Nephron (organoid): ENCODE measurements around the gene SPATA6L.

Source experiments
- H3K27ac Mint-ChIP-seq, 3 experiments: 2 replicates each; pipeline ENCODE4 v1.8.0; 2020; ENCODE audit warnings: mixed read lengths in 3 of 3, mild to moderate bottlenecking in 2 of 3, moderate library complexity in 1 of 3
- H3K27me3 Mint-ChIP-seq: 2 replicates; pipeline ENCODE4 v1.8.0; 2021; ENCODE audit warnings: low read depth, mild to moderate bottlenecking, moderate library complexity, mixed read lengths
- H3K36me3 Mint-ChIP-seq: 2 replicates; pipeline ENCODE4 v1.8.0; 2020; ENCODE audit warnings: low read depth, mixed read lengths
- H3K4me1 Mint-ChIP-seq: 2 replicates; pipeline ENCODE4 v1.8.0; 2020; ENCODE audit warnings: mixed read lengths
- H3K4me3 Mint-ChIP-seq, 3 experiments: 2 replicates each; pipeline ENCODE4 v1.8.0; 2020; ENCODE audit warnings: mild to moderate bottlenecking in 3 of 3, mixed read lengths in 3 of 3, moderate library complexity in 2 of 3
- H3K9me3 Mint-ChIP-seq: 2 replicates; pipeline ENCODE4 v1.8.0; 2020; ENCODE audit warnings: mixed read lengths
- CTCF ChIP-seq, 3 experiments: fragments of 200-600 bp; sonication (generic); IDR thresholded peaks; one replicate each; pipeline ENCODE4 v1.5.0; 2021; ENCODE audit warnings: antibody characterized with exemption in 3 of 3; ENCODE audit not compliant: unreplicated experiment in 3 of 3

SPATA6L gene

DNA sequence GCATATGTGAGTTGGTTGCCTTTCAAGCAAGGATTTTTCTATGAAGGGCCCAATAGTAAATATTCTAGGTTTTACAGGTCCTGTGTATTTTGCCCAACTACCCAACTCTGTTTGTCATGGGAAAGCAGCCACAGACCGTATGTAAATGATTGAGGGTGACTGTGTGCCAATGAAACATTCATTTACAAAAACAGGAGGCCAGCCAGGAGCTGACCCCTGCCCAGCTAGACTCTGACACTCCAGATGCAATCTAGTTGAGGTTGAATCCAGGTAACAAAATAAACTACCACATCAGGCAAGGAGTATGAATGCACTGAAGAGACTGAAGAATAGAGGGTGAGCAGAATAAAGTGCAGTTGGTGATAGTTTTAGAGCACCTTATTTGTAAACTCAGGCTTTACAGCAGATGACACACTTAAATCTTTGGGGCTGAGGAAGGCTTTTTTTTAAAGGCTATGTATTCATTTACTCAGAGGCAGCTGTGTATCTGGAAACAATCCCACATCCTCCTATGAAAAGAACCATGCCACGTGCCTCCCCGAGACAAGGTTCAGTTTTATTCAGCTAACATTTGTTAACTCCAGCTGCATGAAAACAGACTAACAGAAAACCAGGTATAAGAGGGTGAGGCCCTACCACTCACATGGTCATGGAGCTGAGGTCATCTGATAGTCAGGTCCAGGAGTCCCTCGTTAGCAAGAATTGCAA lies 115.3 kb downstream of the SPATA6L start:
- no peak for TF ChIP-seq CTCF (IDR thresholded peaks at IDR 0.05; ENCODE audit: unreplicated experiment in 3 of 3)
- H3K36me3 Mint-ChIP-seq: no peaks in the 10 kb centered on the region
- H3K27ac Mint-ChIP-seq: peak overlapping the region; percentile 55 to 75 (median 67)
- H3K27me3 Mint-ChIP-seq: no peaks in the 10 kb centered on the region
- H3K4me1 Mint-ChIP-seq: peaks cover 28% of the 10 kb centered on the region
- H3K4me3 Mint-ChIP-seq: no peak overlapping the region
- H3K9me3 Mint-ChIP-seq: no peaks in the 10 kb centered on the region

GRCh38 chr9:4549751-4550295 lies 116.5 kb downstream of the SPATA6L start:
- Mint-ChIP-seq H3K4me1 (peaks cover 28% of the 10 kb centered on the region), H3K36me3 (no peaks in the 10 kb centered on the region), H3K9me3 (no peaks in the 10 kb centered on the region), H3K27ac (peak overlapping the region; percentile 55 to 75 (median 67)), H3K4me3 (no peak overlapping the region), H3K27me3 (no peaks in the 10 kb centered on the region)
- TF ChIP-seq CTCF (IDR thresholded peaks at IDR 0.05; ENCODE audit: unreplicated experiment in 3 of 3): no peak

DNA sequence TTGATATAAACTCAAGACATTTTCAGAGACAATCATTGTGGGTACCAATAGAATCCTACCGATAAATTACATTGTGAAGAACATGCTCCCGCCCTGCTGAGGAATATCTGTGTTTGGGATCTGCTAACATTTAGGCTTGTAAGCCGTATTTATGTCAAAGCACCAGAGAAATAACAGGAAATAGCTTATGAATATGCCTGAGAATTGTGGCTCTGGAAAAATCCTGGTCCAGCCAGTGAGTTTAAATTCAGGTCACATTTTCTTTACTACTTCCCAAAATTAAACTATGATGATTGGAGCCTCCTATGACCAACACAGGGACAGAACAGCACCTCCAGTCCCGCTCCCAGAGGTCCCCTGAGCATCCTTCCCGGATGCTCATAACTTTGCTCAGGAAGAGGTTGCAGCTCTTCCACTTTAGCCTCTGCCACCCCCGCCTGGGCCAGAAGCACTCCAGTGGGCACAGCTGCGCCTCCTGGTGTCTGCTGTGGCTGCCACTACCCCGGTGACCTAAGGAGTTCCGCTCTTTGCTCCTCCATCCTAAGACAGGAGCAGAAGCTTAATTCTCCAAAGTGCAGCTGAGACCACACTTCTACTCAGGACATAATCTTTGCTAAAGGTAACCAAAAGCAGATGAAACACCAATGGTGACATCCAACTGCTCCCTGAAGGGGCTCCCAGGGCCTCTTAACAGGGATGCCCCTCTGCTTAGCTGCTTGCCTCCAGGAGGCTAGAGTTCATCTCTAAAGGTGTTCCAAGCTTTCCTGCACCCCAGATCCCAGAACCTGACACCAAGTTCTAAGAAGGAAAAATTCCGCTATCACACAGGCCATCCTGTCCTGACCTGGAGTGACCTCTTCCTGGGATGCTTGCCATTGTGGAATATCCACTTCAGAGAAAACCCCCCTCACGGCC lies 117.2 kb downstream of the SPATA6L start:
- H3K36me3 Mint-ChIP-seq: no peaks in the 10 kb centered on the region
- TF ChIP-seq CTCF (IDR thresholded peaks at IDR 0.05; ENCODE audit: unreplicated experiment in 3 of 3): peak in 1 of 3 experiments; percentile 35
- H3K4me1 Mint-ChIP-seq: peaks cover 24% of the 10 kb centered on the region
- no peak overlapping the region for H3K4me3 Mint-ChIP-seq
- H3K27ac Mint-ChIP-seq: peak overlapping the region; percentile 34 to 67 (median 53)
- H3K9me3 Mint-ChIP-seq: no peaks in the 10 kb centered on the region
- no peaks in the 10 kb centered on the region for H3K27me3 Mint-ChIP-seq
